NCI-H1436 (cell line): Measurements from ENCODE around the gene DRC1.

ENCODE experiments used
- DNase-seq: peaks from one replicate; lab custom pipeline; 2025; lab: John Stamatoyannopoulos, UW

Gene DRC1

DNA sequence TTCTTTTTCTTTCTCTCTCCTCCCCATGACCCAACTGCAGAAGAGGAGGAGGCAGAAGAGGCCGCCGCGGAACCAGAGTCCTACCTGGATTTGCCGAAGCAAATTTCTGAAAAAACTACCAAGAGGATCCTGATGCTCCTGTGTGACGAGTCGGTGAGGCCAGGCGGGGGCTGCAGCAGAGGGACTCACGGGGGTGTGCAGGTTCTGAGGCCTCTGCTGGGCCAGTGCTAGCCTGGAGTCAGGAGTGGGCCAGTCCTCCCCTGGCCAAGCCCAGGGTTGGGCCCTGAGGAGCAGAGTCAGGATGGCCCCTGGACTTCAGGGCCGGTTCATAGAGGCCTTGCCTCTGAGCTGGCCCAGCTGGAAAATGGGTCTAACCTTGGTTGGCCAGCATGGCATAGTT is 46.9 kb downstream of the DRC1 start:
- no peak for DNase-seq

DNA sequence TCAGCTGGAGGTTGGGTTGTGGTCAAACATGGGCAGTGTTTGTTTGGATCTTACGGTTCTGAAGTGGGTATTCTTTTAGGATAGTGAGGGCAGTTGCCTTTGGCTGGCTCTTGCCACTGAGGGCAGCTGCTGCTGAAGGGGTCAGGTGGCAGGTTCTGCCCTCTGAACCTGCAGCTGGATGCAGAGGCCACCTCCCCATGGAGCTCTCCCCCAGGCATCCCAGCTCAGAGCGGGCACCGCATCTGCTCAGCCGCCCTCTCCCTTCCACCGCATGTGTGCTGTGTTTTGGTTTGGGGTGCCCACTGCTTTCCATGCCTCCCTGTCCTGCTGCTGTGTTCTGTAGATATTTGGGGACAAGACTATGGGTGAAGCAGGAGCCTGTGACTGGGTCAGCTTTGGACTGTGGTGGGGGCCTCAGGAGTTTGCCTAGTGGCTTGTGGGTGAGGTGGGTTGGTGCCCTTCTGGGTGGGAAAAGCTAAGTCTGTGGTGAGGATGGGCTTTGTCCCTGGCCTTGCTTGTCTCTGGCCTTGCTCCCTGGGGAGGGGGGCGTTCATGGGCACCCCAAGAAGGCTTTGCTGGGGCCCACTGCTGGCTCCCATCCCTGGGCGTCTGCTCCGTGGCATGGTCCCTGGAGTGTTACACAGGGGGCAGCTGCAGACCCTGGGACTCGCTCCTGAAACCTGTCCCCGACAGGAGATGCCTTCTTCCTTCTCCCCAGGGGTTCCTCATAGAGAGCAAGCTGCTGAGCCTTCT is 47.7 kb downstream of the DRC1 start:
- no peak for DNase-seq

DNA sequence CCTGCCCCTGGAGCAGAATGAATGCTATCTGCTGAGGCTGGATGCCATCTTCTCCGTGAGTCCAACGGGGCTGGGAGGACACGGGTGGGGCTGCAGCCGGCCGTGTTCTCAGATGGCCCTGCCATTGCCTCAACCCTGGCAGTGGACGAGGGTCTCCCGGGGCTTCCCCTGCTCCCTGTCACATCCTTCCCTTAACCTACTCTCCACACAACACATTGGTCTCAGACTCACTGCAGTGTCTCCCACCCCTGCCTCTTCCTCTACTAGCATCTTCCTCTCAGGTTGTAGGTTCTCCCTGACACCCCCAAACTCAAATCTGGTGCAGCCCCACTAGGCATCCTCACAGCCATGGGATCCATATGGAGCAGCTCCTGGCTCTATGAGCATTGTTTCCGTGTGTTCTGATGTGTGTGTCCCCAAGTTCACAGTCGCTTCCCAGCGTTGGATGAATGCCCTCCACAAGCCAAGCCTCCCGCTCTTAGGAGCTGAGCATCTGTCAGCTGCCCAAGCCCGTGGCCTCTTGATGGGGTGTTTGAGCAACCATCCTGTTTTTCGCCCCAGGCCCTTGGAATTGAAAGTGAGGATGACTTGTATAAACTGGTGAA is 48.4 kb downstream of the DRC1 start:
- DNase-seq: no peak

DNA sequence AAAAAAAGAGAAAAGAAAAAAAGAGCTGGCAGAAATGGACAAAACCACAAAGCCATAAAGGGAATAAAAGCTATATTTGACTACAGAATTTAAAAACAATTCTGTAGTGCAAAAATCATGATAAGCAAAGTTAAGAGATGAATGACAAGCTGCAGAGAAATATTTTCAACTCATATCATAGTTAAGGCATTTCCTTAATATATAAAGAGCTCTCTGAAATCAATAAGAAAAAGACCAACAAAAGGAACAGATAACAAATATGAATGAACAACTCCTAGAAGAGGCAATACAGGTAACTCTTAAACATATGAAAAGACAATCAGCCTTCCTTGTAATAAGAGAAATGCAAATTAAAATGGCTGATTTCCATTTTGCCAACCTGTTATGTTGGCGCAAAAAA is 50.0 kb downstream of the DRC1 start:
- no peak for DNase-seq

DNA sequence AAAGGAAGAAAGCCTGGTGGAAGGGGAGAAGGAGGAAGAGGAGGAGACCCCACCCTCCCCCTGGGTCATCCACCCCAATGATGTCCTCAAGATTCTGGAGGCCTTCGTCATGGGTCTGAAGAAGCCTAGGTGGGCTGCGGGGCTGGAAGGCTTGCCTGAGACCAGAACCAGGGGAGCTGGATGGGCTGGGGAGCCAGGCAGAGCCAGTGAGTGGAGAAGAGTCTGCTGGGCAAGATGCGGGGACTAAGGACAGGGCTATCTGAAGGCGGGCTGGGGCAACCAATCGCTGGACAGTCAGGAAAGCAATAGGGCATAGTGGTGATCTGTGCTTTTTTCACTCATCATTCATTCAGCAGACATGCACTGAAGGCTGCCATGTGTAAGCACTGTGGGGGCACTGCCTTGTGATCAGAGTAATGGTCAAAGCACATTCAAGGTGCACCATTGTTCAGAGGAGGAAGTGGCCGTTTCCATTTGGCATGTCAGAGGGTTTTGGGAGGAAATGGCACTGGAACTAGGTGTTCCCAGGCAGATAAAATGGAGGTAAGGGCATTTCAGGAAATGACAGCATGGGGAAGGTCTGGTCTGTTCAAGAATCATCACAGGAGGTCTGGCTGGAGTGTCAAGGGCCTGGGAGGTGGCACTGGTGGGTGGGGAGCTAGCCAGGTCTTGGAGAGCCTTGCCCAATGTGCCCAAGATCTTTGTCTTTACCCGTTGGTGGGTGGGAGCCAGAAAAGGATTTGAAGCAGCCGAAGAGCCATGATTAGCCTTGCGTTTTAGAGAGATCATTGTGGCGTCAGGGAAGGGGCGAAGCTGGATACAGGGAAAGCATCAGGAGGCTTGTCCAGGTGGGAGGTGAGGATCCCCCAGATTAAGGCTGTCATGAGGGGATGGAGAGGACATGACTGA is 52.0 kb downstream of the DRC1 start:
- DNase-seq: no peak

DNA sequence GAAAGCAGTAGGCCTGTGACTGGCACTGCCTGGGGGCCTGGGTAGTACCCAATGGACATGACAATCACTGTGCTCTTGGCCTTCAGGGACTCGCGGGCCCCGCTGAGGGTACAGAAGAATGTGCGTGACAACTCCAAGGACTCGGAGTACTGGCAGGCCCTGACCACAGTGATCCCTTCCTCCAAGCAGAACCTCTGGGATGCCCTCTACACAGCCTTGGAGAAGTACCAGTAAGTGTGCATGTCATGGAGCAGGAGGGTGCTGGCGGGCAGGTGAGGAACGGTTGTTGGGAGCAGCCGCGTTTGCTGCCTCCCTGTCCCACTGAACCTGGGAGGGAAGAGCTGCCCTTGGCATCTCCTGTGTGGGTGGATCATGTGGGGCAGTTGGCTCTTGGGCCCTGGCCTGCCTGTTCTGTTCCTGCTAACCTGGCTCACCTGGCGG is 52.9 kb downstream of the DRC1 start:
- DNase-seq: no peak

DNA sequence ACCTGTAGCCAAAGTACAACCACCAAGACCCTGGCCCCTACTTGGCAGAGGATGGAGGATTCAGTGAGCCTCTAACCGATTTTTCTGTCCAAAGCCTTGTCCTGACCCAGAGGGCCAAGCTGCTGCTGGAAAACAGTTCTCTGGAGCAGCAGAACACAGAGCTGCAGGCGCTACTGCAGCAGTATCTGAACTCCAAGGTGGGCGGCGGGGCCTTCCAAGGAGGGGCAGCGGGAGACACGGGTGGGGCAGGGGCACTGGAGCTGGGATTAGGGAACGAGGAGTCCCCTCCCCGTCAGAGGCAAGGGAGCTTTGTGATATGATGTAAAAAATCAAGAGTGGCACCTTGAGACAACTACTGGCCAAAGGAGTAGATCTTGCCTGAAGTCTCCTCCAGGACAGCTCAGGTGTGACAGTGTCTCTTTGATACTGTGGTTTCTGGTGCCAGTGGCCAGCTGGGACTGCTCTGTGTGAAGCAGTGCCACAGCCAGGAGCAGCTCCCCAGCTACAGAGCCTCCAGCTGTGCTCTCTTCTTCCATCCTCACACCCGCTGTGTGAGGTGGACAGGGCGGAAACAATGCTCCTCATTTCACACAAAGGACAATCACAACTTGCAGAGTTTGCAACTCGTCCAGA is 53.4 kb downstream of the DRC1 start:
- DNase-seq: no peak

DNA sequence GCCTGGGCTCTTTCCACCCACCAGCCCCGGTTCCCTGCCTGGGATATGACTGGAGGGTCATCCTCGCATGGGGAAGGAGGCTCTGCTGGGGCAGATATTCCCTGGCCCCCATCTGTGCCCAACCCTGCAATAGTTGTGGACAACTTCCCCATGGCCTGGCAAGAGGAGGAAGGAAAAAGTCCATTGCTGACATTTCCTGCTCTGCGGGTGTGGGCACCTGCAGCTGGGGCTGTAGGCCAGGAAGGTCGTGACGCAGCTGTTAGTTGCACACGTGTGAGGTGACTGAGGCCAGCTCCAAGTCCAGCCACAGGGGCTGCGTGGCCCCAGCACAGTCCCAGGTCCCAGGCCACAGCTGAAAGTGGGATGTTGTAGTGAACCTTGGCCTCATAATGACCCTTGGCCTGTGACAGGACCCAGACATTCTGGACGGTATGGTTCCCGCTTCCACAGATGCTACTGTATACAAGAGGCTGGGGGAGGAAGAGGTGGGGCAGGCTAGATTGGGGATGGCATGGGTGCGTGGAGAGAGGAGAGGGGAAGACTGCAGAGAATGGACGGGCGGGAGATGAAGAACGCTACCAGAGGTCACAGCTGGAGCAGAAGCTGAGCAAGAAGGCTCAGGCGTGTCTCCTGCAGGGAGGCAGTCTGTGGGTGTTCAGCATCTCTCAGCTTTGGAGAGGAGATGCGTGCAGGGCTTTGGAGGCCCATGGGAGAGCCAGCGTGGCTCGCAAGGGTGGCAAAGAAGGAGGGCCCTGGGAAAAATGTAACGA is 54.1 kb downstream of the DRC1 start:
- DNase-seq: no peak

DNA sequence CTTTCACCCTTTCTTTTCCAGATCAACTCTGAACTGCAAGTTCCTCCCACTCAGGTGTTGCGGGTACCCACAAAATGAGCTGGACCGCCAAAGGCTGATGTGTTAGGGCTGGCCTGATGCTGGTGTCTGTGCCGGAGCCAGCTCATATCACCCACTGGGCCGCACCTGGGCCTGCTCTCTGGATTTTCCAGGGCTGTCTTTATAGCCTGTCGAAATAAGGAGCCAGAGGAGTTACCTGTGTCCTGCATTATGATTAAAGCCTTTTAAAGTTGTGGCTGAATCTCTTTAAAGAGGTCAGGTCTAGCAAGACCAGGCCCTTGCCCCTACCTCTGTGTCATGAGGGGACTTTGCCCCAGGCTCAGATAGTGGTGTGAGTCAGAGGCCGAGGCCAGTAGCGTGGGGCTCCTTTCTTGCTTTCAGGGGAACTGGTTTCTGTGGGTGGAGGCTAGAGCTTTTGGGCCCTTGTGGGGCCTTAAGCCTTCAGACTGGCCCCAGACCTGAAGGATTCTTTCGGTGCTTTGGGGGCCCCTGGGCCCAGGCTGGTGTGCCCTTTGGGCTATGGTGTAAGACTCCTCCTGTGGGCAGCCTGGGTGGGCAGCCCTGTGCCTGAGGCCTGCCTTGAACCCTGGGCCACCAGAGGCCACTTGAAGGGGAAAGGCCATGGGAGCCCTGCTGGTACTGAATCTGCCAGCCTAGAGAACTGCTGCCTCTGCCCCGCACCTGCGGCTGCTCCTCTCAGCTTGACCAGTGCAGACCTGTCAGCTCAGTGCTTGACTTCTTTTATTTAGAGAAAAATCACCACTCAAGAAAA is 54.9 kb downstream of the DRC1 start:
- no peak for DNase-seq

DNA sequence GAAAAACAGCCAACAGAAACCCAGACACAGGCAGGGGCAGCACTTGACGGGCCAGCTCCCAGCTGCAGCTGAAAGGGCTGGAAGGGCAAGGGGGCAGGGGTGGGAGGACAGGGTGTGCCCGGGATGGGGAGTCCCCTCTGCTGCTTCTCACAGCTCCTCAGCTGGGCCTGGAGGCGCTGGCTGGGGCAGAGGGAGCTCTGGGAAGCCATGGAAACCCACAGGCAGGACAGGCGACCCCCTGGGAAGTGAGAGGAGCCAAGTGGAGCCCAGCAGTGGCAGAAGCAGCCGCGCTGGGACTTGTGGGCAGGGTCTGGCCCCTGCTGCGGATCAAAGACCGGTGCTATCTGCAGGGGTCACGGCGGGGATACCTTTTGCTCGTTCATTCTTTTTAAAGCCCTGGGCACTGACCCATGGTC is 55.5 kb downstream of the DRC1 start:
- DNase-seq: no peak

DNA sequence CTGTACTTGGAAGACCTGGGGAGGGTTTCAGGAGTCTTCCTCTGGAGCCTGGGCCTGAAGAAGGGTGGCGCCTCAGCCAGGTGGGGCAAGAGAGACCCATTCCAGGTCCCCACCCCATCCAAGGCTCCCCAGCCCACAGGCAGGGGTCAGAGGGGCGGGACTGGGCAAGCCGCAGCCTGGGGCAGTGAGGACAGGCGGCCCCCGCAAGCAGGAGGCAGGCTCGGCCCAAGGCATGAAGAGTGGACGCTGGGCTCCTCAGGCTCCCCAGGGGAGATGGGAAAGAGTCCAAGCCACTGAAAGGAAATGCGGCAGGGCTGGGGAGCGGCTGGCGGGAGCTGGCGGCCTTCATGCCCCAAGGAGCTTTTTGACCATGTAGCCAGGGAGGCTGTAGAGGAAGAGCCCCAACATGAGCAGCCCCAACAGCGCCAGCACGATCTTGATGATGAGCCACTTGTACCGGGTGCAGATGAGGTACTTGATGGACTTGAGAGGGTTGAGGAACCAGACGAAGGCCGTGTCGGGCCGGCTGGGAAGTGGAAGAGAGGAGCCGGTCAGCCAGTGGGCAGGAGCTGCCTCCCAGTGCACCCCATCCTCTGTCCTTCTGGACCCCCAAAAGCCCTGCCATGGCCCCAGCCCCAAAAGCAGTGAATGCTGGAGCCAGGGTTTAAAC is 56.1 kb downstream of the DRC1 start:
- DNase-seq: no peak

DNA sequence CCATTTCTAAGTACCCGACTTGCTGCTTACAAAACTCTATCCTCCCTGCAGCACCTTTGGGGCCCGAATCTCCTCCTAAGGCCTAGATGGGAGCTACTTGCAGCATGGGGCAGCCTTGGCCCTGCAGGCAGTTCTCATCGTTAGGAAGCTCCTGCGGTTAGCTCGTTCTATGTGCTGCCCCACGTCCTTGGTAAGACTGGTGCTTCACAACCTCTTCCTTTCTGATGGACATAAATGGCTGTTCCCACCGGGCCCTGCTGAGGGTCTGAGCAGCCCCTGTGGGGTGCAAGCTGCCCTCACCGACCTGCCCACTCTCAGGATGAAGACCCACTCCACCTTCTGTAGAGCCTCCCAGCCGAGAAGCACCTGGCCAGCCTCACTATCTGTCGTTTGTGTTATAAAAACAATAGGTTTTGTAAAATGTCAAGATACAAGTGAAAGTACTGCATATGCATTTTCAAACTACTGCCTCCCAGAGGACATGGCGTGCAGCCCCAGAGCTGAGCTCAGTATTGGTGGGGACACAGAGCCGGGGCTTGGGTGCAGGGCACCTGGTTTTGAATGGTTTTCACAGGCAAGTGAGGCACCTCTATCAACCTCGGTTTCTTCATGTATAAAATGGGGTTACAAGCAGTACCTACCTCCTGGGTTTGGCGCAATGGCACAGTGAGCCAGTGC is 56.8 kb downstream of the DRC1 start:
- no peak for DNase-seq

DNA sequence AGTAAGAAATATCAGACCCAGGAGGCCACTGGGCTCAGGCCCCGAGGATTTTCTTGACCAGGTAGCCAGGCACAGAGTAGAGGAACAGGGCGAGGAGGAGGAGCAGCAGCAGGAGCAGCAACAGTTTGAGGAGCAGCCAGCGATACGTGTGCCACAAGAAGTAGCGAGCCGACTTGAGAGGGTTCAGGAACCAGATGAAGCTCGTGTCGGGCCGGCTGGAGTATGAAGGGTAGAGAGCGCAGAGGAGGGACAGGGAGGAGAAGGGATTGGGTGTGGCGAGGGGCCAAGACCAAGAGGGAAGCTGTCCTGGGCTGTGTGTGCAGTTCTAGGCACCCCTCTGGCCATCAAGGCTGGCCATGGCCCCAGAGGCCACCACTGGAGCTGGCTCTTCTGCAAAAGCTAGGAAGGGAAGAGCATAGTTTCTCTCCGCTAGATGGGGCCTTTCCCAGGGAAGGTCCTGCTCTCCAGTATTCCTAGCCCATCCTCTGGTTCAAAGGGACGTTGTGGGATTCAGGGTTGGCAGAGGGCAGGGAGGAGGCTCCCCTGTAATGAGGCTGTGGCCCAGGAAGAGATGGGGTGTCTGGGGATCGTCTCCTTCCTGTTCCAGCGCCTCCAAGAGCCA is 58.4 kb downstream of the DRC1 start:
- DNase-seq: no peak

DNA sequence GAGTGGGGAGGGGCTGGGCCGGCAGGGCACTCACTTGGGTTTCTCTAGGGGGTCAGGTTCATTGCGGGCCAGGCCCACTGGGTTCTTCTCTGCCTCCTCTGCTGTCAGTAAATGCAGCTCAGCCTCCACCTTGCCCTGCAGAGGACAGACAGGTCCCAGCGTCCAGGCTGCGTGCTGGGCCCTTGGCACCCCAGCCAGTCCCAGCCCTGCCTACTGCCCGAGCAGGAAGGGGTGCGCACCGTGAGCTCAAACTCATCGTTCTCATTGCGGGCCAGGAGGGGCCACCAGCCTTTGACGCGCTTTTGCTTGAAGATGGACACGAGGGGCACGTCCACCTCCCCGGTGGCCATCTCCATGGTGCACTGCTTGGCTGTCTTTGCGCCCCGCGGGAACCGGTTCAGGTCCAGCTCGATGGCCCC is 58.9 kb downstream of the DRC1 start:
- DNase-seq: no peak

DNA sequence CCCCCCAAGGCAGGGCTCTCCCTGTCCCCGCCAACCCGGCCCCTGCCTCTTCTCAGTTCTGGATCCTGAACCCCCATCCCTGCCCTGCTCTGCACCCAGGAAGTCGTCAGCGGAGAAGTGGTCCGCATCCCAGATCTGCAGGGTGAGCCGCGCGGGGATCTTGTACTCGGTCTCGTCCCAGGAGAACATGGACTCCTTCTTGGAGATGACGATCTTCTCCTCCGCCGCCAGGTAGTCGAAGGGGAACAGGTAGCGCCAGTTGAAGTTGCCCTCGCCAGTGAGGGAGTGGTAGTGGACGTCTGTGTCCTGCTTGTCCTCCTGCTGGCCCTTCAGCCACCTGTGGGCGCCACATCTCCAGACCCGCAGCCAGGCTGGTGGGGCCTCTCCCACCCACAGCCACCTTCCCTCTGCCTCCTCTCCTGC is 59.9 kb downstream of the DRC1 start:
- no peak for DNase-seq

DNA sequence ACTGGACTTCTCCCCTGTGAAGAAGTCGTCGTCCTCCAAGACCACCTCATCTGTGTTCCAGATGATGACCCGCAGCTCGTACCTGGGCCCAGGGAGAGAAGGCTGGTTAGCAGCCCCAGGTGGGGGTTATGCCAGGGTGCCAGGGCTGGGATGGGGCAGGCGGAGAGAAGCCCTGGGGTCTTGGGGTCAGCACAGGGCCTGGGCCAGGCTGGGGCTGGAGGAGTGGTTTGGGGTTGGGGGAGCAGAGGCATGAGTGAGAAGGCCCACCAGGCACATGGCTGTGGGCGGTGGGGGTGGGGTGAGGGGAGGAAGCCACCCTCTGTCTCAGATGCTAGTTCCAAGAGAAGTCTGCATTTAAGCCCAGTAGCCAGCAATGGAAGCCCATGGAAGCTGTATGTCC is 60.4 kb downstream of the DRC1 start:
- DNase-seq: no peak

DNA sequence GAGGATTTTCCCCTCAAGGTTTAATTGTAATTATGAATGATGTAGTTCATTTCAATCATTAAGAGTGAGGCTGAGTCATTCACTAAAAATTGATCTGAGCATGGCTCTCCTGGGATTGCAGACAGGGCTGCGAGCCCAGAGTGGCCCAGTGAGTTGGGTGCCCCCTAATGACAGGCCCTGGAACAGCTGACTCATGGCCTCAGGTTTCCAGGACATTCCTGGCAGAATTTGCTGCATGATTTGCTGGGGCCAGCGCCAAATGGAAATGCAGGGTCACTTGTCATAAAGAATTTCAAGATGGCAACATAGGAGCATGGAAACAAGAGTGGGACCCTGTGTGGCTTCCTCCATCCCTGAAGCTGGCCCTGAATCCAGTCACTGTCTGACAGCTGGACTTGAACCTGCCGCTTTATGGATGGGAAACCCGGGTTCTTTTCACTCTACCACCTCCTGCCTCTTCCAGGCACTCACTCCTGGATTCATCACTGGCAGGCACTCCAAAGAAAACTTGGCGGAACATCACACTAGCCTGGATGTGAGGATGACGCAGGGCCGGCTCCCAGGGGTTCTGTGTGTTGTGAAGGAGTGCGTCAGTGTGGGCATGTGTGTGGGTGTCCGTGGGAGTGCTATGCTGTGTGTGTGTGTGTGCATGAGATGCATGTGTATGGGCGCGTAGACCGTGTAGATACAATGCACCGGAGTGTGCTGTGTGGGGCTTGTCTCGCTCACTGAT is 61.0 kb downstream of the DRC1 start:
- peak; percentile 68 for DNase-seq
